Renal cortical epithelial cell (primary cell): Measurements from ENCODE around the gene URGCP. TPM values are rescaled to one million over a fixed set of nuclear protein-coding genes. Genes with fewer than 3 reads are reported as not detected.

Experiments used
- DNase-seq: peaks from one replicate; pipeline ENCODE4 v3.0.0-alpha.2; 2011; ENCODE audit warnings: low read depth
- total RNA-seq: library from RNA; depleted of rRNA; stranded (reverse); fragments of >200 nt; gene quantifications from 2 replicates; pipeline ENCODE4 v1.2.3, GENCODE V29; 2014

Gene URGCP
- total RNA-seq, 1 donor from 2014 or later, result 37.0 TPM

DNA sequence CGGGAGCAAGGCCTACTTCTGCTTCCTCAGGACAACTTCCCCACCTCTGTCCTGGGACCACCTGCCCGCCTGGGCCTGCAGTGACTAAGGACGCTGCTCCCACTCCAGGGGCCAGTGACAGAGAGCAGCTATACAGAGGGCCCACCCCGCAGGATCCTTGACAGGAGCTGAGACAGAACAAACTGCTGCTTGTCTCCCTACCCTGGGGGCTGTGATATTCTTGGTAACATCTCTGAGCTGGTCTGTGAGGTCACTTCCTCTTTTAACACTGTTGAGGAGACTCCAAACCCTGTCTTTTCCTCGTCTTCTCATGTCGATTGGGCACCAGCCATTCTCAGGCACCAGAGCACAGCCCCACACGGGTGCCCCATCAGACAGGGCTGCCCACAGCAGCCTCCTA lies 30.2 kb downstream of the URGCP start:
- DNase-seq, result no peak

- peak; percentile 49 for DNase-seq
Observed at GRCh38 chr7:43873300-43873699, 33.1 kb downstream of the URGCP start.

- DNase-seq, result peak; percentile 75
Observed at GRCh38 chr7:43872406-43873110, 33.8 kb downstream of the URGCP start.

DNA sequence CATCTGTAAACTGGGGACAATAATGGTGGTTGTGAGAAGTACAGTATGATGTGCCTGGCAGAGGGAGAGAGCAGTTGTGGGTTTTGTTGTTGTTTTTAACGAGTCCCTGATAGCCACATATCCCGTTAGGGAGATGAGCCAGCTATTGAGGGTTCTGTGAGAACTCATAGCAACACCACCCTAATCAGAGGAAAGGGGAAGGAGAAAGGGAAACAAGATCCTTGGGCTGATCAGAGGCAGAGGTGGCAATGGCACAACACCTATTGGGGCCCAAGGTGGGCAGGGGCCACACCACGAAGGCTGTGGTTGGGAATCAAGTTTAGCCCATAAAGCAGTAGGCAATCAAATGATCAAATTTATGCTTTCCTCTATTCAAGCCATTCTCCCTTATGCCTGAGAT lies 35.3 kb downstream of the URGCP start:
- DNase-seq, result no peak

DNA sequence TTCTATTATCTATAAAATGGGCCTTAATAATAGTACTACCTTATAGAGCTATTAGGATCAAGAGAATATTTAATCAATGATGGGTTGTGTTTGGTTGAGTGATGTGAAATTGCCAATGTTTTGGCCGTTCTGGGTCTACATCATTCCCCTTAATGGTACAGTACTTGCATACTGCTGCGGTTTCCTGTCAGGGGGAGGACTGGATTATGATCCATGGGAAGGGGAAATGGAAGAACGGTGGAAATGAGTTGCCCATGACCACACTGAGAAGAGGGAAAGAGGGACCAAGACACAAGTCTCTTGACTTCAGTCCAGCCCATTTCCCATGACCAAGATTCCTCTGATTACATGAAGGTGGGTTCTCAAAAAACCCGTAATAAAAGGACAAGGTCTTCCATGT lies 36.1 kb downstream of the URGCP start:
- no peak for DNase-seq

GRCh38 chr7:43869867-43870240 lies 36.5 kb downstream of the URGCP start:
- DNase-seq, result peak; percentile 91

GRCh38 chr7:43869006-43869866 lies 37.2 kb downstream of the URGCP start, which contains the start of gene MRPS24:
TSS of gene MRPS24 (minus strand) at chr7:43869517. CDS start at chr7:43869495, 22 bp downstream.
- DNase-seq, result peak; percentile 75

DNA sequence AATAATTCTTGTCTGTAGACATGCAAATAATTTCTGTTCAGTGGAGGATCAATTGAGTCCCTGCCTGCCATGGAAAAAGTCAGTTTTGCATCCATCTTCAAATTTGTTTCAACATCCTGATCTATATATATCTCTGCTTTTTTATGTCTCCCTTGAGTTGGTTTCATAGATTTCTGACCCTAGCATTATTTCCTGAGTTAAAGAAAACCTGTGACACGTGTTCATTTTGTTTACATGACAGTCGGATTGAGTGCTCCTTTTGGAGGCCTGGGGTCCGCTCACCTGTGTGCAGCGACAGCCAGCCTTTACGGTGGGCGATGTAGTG lies 37.8 kb downstream of the URGCP start:
- no peak for DNase-seq

DNA sequence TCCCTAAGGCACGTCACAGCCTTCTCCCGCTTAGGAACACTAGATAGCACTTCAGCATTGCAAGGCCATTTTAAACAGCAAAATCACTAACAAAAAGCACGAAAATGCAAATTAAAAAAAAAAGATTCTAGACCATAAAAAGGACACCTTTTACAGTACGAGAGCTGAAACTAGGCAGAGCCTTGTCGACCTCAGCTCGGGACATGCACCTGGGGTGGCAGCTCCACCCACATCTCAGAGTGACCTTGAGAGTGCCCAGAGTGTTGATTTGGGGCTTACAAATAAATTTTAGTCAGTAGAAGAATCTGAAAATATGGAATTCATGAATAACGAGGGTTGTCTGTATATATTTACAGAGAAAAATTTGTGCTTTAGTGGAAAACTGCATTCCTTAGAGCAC lies 38.2 kb downstream of the URGCP start:
- DNase-seq, result no peak

DNA sequence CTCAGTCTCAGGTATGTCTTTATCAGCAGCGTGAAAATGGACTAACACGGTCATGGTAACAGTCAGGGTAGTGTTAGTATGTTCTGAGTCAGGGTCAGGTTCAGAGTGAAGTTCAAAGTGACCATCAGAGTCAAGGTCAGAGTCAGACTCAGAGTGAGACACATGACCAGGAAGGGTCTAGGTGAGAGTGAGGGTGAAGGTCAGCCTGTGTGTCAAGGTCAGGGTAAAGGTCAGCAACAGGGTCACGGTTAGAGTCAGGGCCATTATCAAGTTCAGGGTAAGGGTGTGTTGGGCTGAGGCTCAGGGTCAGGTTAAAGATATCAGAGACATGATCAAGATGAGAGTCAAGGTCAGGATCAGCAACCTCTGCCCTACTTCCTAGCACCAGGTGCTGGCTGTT lies 41.1 kb downstream of the URGCP start:
- DNase-seq, result no peak

- DNase-seq, result no peak
Observed at GRCh38 chr7:43864126-43864525, 42.3 kb downstream of the URGCP start.

DNA sequence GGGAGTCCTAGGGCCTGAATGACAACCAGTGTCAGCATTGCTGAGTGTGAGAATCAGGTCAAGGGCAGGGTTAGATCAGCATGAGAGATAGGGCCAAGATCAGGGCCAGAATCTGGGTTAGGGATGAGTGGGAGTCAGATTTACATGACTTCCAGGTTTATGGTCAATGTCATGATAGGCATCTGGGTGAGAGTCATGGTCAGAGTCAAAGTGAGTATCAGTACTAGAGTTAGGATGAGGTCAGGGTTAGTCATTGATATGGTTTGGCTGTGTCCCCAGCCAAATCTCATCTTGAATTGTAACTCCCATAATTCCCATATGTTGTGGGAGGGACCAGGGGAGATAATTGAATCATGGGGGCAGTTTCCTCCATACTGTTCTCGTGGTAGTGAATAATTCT lies 49.4 kb downstream of the URGCP start:
- no peak for DNase-seq

GRCh38 chr7:43856316-43856715 lies 50.1 kb downstream of the URGCP start:
- DNase-seq, result no peak

GRCh38 chr7:43855176-43855575 lies 51.2 kb downstream of the URGCP start:
- no peak for DNase-seq

- no peak for DNase-seq
Observed at GRCh38 chr7:43851805-43852204, 54.6 kb downstream of the URGCP start.

DNA sequence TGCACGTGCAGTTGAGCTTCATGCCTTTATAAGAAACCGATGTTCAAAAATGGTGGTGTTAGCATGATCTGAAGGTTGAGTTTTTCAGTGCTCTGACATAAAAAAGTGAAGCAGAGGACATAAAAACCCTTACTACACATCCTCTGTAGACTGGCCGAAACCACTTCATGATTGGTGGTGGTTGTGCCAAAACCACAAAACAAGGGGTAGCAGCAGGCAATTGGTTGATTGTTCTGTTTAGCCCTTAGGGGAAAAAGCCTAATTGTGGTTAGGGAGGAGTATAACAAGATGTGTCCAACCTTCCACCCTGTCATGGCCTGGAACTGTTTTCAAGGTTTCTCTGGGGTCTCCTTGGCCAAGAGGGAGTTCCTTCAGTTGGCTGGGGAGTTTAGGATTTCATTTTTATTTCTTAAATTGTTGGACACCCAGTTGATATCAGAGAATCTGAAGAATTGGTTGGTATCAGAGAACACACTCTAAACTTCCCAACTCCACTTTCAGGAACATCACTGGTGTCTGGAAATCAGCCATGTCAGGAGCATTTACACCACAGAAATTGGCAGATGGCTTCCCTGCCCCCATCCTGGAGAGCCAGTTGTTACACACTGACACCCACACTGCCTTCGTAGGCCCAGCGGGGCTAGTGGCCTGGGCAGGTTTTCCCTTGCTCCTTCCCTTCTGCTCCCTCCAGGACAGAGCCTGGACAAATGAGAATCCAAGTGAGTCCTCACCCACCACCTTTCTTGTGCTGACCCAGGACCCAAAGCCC lies 55.9 kb downstream of the URGCP start:
- DNase-seq, result no peak

- DNase-seq, result no peak
Observed at GRCh38 chr7:43849047-43849446, 57.3 kb downstream of the URGCP start.

DNA sequence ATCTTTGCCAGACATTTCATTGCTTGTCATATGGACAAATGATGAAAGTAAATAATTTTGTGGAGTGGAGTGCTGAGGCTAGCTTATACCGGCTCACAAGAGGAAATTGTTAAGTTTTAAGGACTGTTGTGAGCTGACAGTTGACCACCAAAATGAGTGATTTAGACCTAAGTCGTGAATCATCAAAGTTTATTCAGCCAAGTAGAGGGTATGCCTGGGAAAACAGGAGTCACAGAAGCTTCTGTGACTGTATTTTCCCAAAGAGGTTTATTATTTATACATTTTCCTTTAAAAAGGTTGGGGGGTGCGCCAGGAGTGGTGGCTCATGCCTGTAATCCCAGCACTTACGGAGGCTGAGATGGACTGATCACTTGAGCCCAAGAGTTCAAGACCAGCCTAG lies 58.9 kb downstream of the URGCP start:
- DNase-seq, result peak; percentile 40

DNA sequence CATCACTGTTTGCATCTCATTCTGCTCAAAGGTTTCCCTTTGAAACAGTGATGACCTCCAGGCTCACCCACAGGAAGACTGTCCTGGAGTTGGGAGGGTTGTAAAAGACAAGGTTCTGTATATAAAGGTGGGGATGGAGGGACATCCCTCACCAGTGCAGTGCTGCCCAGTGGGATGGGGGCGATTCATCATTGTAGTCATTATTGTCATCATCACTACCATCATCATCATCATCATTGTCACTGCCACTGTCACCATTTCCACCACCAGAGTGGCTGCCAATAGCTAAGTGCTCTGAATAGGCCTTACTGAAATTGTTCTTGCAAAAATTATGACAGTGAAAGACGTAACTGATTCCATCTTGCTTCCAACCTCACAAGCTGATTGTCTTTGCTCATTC lies 61.7 kb downstream of the URGCP start:
- DNase-seq, result no peak

GRCh38 chr7:43844257-43844656 lies 62.1 kb downstream of the URGCP start:
- no peak for DNase-seq

- DNase-seq, result no peak
Observed at GRCh38 chr7:43843296-43843695, 63.1 kb downstream of the URGCP start.

- DNase-seq, result no peak
Observed at GRCh38 chr7:43838201-43838658, 68.2 kb downstream of the URGCP start.
